Right atrium auricular region (tissue), 2 donors: ENCODE results near the gene GLE1. TPM values are rescaled to one million over a fixed set of nuclear protein-coding genes. Genes with fewer than 3 reads are reported as not detected.

Experiments used
- DNase-seq: peaks from one replicate; pipeline ENCODE4 v3.0.0-alpha.2; 2019; ENCODE audit warnings: low spot score
- H3K27ac ChIP-seq, 2 donors: fragments of 200-600 bp; sonication (generic); 1 replicate in 1 of 2; 2 replicates in 1 of 2; pipeline ENCODE4 v1.5.1; 2016 to 2019
- H3K27me3 ChIP-seq, 2 donors: fragments of 200-600 bp; sonication (generic); one replicate each; pipeline versions ENCODE4 v1.5.1 to v1.6.0; 2017 to 2019
- H3K36me3 ChIP-seq: fragments of 200-600 bp; sonication (generic); one replicate; pipeline ENCODE4 v1.5.1; 2016
- H3K4me1 ChIP-seq, 2 donors: fragments of 200-600 bp; sonication (generic); one replicate each; pipeline versions ENCODE4 v1.5.1 to v1.6.0; 2017 to 2019
- H3K4me3 ChIP-seq, 2 donors: fragments of 200-600 bp; sonication (generic); 1 replicate in 1 of 2; 2 replicates in 1 of 2; pipeline ENCODE4 v1.5.1; 2017 to 2019; ENCODE audit warnings: mild to moderate bottlenecking in 1 of 2, moderate library complexity in 1 of 2
- H3K9me3 ChIP-seq, 2 donors: fragments of 200-600 bp; sonication (generic); one replicate each; pipeline ENCODE4 v1.5.1; 2019
- total RNA-seq, 2 donors: library from RNA; depleted of rRNA; stranded (reverse); fragments of >200 nt; gene quantifications; one replicate each; pipeline ENCODE4 v1.1.0, GENCODE V29; 2016
- TF ChIP-seq, protein P1 (sequence below), 2 donors: fragments of 200-600 bp; sonication (generic); IDR thresholded peaks; one replicate each; pipeline ENCODE4 v1.5.1; 2019; ENCODE audit warnings: antibody characterized with exemption in 2 of 2

Gene GLE1
- total RNA-seq, 2 donors from 2014 or later = 14.4 to 18.1 TPM

DNA sequence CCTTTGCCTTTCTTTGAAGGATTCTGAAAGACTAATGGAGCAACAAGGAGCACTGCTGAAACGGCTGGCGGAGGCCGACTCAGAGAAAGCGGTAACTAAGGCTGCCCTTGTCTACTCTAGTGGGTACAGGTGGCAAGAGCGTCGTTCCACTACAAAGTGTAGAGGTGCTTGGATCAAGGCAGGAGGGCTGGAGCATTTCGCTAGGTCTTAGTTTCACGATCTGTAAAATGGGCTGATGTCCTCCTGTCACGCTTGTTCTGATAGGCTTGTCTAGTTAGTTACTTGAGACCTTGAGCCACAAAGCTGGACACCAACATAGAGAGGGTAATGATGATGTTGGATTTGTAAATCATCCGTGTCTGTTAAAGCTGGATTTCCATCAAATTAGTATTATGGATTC, 23.0 kb upstream of the GLE1 start:
- DNase-seq = no peak
- Histone ChIP-seq H3K27me3 (no peaks in the 10 kb centered on the region), H3K9me3 (no peaks in the 10 kb centered on the region), H3K4me1 (no peaks in the 10 kb centered on the region), H3K27ac (no peak overlapping the region), H3K36me3 (peaks cover 11% of the 10 kb centered on the region), H3K4me3 (no peak overlapping the region)
- TF ChIP-seq, protein P1, sequence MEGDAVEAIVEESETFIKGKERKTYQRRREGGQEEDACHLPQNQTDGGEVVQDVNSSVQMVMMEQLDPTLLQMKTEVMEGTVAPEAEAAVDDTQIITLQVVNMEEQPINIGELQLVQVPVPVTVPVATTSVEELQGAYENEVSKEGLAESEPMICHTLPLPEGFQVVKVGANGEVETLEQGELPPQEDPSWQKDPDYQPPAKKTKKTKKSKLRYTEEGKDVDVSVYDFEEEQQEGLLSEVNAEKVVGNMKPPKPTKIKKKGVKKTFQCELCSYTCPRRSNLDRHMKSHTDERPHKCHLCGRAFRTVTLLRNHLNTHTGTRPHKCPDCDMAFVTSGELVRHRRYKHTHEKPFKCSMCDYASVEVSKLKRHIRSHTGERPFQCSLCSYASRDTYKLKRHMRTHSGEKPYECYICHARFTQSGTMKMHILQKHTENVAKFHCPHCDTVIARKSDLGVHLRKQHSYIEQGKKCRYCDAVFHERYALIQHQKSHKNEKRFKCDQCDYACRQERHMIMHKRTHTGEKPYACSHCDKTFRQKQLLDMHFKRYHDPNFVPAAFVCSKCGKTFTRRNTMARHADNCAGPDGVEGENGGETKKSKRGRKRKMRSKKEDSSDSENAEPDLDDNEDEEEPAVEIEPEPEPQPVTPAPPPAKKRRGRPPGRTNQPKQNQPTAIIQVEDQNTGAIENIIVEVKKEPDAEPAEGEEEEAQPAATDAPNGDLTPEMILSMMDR (IDR thresholded peaks at IDR 0.05) = no peak

DNA sequence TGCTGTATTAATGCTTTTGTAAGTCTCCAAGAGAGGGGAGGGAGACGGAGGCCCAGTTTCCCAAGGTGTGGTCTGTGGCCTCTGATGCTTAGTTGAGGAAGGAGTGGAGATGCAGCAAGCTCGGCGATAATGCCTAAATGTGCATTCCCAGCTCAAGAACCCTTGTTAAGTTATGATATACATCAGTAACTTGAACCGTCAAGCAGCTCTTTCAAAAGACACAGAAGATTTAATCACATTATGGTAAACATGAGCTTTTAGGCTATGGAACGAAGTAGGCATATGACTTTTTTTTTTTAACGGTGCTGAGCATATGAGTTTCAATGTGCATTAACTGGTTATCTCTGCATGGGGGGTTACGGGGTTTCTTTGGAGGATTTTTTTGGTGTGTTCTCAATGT, 22.3 kb upstream of the GLE1 start:
- no peak for DNase-seq
- TF ChIP-seq, protein P1 (IDR thresholded peaks at IDR 0.05) = no peak
- no peak overlapping the region for H3K4me3 ChIP-seq
- no peaks in the 10 kb centered on the region for H3K27me3 ChIP-seq
- no peaks in the 10 kb centered on the region for H3K4me1 ChIP-seq
- H3K36me3 ChIP-seq = peaks cover 12% of the 10 kb centered on the region
- H3K27ac ChIP-seq = no peak overlapping the region
- no peaks in the 10 kb centered on the region for H3K9me3 ChIP-seq

- Histone ChIP-seq H3K27ac (no peak overlapping the region), H3K36me3 (peaks cover 12% of the 10 kb centered on the region), H3K4me3 (no peak overlapping the region), H3K9me3 (no peaks in the 10 kb centered on the region), H3K27me3 (no peaks in the 10 kb centered on the region), H3K4me1 (no peaks in the 10 kb centered on the region)
- DNase-seq = no peak
- TF ChIP-seq, protein P1 (IDR thresholded peaks at IDR 0.05) = no peak
These were observed 19.7 kb upstream of the GLE1 start for GRCh38 chr9:128484686-128485413.

GRCh38 chr9:128485414-128485855, 19.1 kb upstream of the GLE1 start:
- Histone ChIP-seq H3K27ac (no peak overlapping the region), H3K36me3 (peaks cover 12% of the 10 kb centered on the region), H3K9me3 (no peaks in the 10 kb centered on the region), H3K4me1 (no peaks in the 10 kb centered on the region), H3K4me3 (no peak overlapping the region), H3K27me3 (no peaks in the 10 kb centered on the region)
- no peak for DNase-seq
- TF ChIP-seq, protein P1 (IDR thresholded peaks at IDR 0.05) = no peak

DNA sequence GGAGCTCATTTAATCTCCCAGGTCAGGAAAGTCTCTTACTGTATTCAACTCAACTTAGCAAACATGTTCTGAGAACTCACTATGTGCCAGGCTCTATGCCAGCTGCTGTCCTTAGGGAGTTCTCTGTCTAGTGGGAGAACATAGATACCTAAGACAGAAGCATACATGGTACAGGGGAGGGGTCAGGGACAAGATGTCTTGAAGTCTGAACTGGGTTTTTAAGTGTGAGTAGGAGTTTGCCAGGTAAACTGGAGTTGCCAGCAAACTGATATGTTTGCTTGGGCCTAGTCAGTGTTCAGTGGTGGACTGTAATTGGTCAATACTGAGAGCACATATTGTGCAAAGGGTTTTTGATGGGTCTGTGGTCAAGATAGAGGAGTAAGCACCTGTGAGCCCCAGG, 18.3 kb upstream of the GLE1 start:
- TF ChIP-seq, protein P1 (IDR thresholded peaks at IDR 0.05) = no peak
- Histone ChIP-seq H3K4me3 (no peak overlapping the region), H3K4me1 (no peaks in the 10 kb centered on the region), H3K9me3 (no peaks in the 10 kb centered on the region), H3K36me3 (peaks cover 12% of the 10 kb centered on the region), H3K27me3 (no peaks in the 10 kb centered on the region), H3K27ac (no peak overlapping the region)
- no peak for DNase-seq

DNA sequence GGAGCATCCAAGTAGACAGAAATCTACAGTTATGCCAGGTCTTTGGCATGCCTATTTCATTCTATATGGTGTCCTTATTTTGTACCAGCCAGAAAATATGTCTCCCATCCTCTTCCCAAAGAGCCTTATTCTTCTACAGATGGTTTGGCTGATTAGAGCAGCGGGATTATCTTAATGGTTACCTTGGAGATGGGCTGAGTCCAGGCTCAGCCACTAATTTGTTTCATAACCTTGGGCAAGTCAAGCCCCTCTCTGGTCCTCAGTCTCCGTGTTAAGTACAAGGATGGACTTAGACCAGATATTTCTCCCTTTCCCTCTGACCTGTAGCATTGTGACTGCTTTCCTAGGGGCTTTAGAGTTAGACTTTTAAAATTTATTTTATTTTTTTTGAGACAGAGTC, 11.1 kb upstream of the GLE1 start:
- Histone ChIP-seq H3K4me1 (peaks cover 0 to 9% of the 10 kb centered on the region in 2 donors), H3K27me3 (no peaks in the 10 kb centered on the region), H3K4me3 (no peak overlapping the region), H3K27ac (no peak overlapping the region), H3K9me3 (no peaks in the 10 kb centered on the region), H3K36me3 (peaks cover 6% of the 10 kb centered on the region)
- DNase-seq = no peak
- TF ChIP-seq, protein P1 (IDR thresholded peaks at IDR 0.05) = no peak
